K562 (cell line): ENCODE data around the gene RGL2. TPM values are rescaled to one million over a fixed set of nuclear protein-coding genes. Genes with fewer than 3 reads are reported as not detected.

Source experiments
- ATAC-seq: fragments of 200-7000 bp; cut with Tn5 transposase; 3 replicates; pipeline ENCODE4 v1.9.1; 2020; ENCODE audit warnings: moderate library complexity
- BruUV-seq: library from RNA; stranded (reverse); fragments of 400-500 nt; replicated peaks from 2 replicates; lab custom pipeline; 2021; lab: Mats Ljungman, UMichigan
- CTCF ChIA-PET: fragments of 300-600 bp; formaldehyde crosslinking; extraction: SDS; loops from one replicate; lab custom pipeline; 2021; ENCODE audit warnings: low intra/inter-chr PET ratio; lab: Yijun Ruan, JAX
- POLR2A ChIA-PET: fragments of 300-600, 350-650 bp; sonication (Branson Sonifier 250); formaldehyde crosslinking; extraction: SDS; loops from one replicate; lab custom pipeline; 2021; ENCODE audit warnings: antibody characterized with exemption, inconsistent platforms; lab: Yijun Ruan, JAX
- DNase-seq, 4 experiments: peaks; one replicate each; pipeline versions ENCODE4 v3.0.0 to v3.0.0-alpha.2; 2011 to 2018; ENCODE audit warnings: low spot score in 3 of 4, mixed read lengths in 3 of 4; ENCODE audit errors: extremely low read depth in 1 of 4
- FAIRE-seq: peaks from 2 replicates; lab custom pipeline; 2011; peaks lifted over from hg19 to GRCh38; lab: Jason Lieb, UNC
- H2AFZ ChIP-seq: 2 replicates; pipeline ENCODE4 v1.6.0; 2011; ENCODE audit warnings: low read depth, low read length, control low read depth, inconsistent platforms
- H3K27ac ChIP-seq: fragments of 200-600 bp; 3 replicates; pipeline ENCODE4 v1.8.0; 2011; ENCODE audit warnings: low read depth, mild to moderate bottlenecking, control low read depth, inconsistent platforms, low read length, moderate library complexity, mixed read lengths; ENCODE audit errors: extremely low read depth
- H3K27me3 ChIP-seq, 2 experiments: fragments of 300-600 bp in 1 of 2; 2 replicates in 1 of 2; 3 replicates in 1 of 2; pipeline versions ENCODE4 v1.6.0 to v1.8.0; 2011; ENCODE audit warnings: inconsistent platforms in 2 of 2, low read length in 2 of 2, mild to moderate bottlenecking in 1 of 2, mixed read lengths in 1 of 2, moderate library complexity in 1 of 2; ENCODE audit not compliant: control insufficient read depth in 2 of 2, insufficient read depth in 2 of 2
- H3K36me3 ChIP-seq: fragments of 300-600 bp; 3 replicates; pipeline ENCODE4 v1.8.0; 2011; ENCODE audit warnings: mild to moderate bottlenecking, low read length, inconsistent platforms; ENCODE audit not compliant: control insufficient read depth, insufficient read depth
- H3K4me1 ChIP-seq, 2 experiments: fragments of 200-600 bp in 1 of 2; replicated peaks in 1 of 2; 2 replicates in 1 of 2; 3 replicates in 1 of 2; pipeline versions ENCODE4 v1.5.1 to v1.8.0; 2011; ENCODE audit warnings: inconsistent platforms in 2 of 2, low read length in 2 of 2, mild to moderate bottlenecking in 1 of 2, mixed read lengths in 1 of 2, moderate library complexity in 1 of 2; ENCODE audit not compliant: control insufficient read depth in 2 of 2, insufficient read depth in 2 of 2
- H3K4me2 ChIP-seq: 2 replicates; pipeline ENCODE4 v1.6.1; 2011; ENCODE audit warnings: low read length, control low read depth, inconsistent platforms, mixed read lengths; ENCODE audit not compliant: insufficient read depth
- H3K4me3 ChIP-seq: fragments of 200-600 bp; sonication (generic), shearing (Covaris generic); 2 replicates; pipeline ENCODE4 v1.5.1; 2016; ENCODE audit warnings: control low read depth, inconsistent platforms
- H3K79me2 ChIP-seq: fragments of 200-600 bp; 3 replicates; pipeline ENCODE4 v1.8.0; 2011; ENCODE audit warnings: low read length, inconsistent platforms; ENCODE audit not compliant: control insufficient read depth, insufficient read depth
- H3K9ac ChIP-seq, 2 experiments: 2 replicates each; pipeline versions ENCODE4 v1.6.0 to v1.6.1; 2011; ENCODE audit warnings: low read depth in 2 of 2, low read length in 2 of 2, control low read depth in 1 of 2, inconsistent platforms in 1 of 2, mild to moderate bottlenecking in 1 of 2, mixed read lengths in 1 of 2; ENCODE audit not compliant: insufficient read depth in 1 of 2
- H3K9me1 ChIP-seq: one replicate; pipeline ENCODE4 v1.6.0; 2011; ENCODE audit warnings: inconsistent platforms, mild to moderate bottlenecking, low read length, moderate library complexity; ENCODE audit not compliant: control insufficient read depth, insufficient read depth
- H3K9me3 ChIP-seq: replicated peaks from 2 replicates; pipeline ENCODE4 v1.5.1; 2011; ENCODE audit warnings: low read depth, low read length, inconsistent platforms; ENCODE audit not compliant: control insufficient read depth, insufficient read depth
- H4K20me1 ChIP-seq: replicated peaks from 2 replicates; pipeline ENCODE4 v1.6.1; 2011; ENCODE audit warnings: low read length, inconsistent platforms, mixed read lengths; ENCODE audit not compliant: control insufficient read depth, insufficient read depth
- ATF7 ChIP-seq: fragments of 450-650 bp; IDR thresholded peaks from 2 replicates; pipeline ENCODE4 v1.7.1; 2014; ENCODE audit warnings: mild to moderate bottlenecking, moderate library complexity
- BCOR ChIP-seq: fragments of 450-650 bp; IDR thresholded peaks from 2 replicates; pipeline ENCODE4 v1.6.1; 2016
- BRF1 ChIP-seq: IDR thresholded peaks from 3 replicates; pipeline ENCODE4 v1.6.1; 2011; ENCODE audit warnings: borderline replicate concordance, mild to moderate bottlenecking; ENCODE audit not compliant: insufficient read length; ENCODE audit errors: extremely low read depth
- KDM1A ChIP-seq, 2 experiments: fragments of 450-650 bp; IDR thresholded peaks; 2 replicates each; pipeline ENCODE4 v1.6.1; 2016; ENCODE audit warnings: mild to moderate bottlenecking in 2 of 2
- POLR2G ChIP-seq: fragments of 200-400 bp; formaldehyde crosslinking; IDR thresholded peaks from 2 replicates; pipeline ENCODE4 v1.6.1; 2017; ENCODE audit warnings: low read depth, mild to moderate bottlenecking, antibody characterized with exemption, low read length, moderate library complexity
- RBFOX2 ChIP-seq: fragments of 200-400 bp; formaldehyde crosslinking; IDR thresholded peaks from 2 replicates; pipeline ENCODE4 v1.6.1; 2017; ENCODE audit warnings: low read depth, mild to moderate bottlenecking, low read length, moderate library complexity
- RBM25 ChIP-seq: fragments of 200-400 bp; formaldehyde crosslinking; IDR thresholded peaks from 2 replicates; pipeline ENCODE4 v1.6.1; 2018; ENCODE audit warnings: low read length, low read depth, moderate library complexity; ENCODE audit not compliant: severe bottlenecking
- ZFP36 ChIP-seq: fragments of 150-350 bp; IDR thresholded peaks from 2 replicates; pipeline ENCODE4 v1.6.1; 2018; ENCODE audit warnings: low read length, low read depth; ENCODE audit not compliant: partially characterized antibody
- WGBS: fragments of 100-300 bp; shearing (Covaris generic); methylation state at CpG from one replicate; pipeline ENCODE4 v1.1.6; 2016; ENCODE audit warnings: low coverage, mixed read lengths; ENCODE audit not compliant: insufficient coverage; ENCODE audit errors: missing lambda C conversion rate; 5-methylcytosine and 5-hydroxymethylcytosine counted together
- in situ Hi-C: fragments of 300-500 bp; cut with MboI; formaldehyde crosslinking; loops from 4 replicates; pipeline ENCODE4 v1.15.0; 2018; ENCODE audit warnings: inconsistent platforms, mixed read lengths
- intact Hi-C: fragments of 100-400 bp; cut with micrococcal nuclease; formaldehyde crosslinking; loops from 2 replicates; pipeline ENCODE4 v1.14.2; 2022
- polyA plus RNA-seq, 8 experiments: library from polyadenylated mRNA; depleted of rRNA in 4 of 8; stranded (reverse) in 5 of 8; unstranded in 3 of 8; fragments of >200 nt; fragmentation: Nextera tagmentation in 2 of 8; fragmentation: Illumina TruSeq in 1 of 8; extraction: Ambion mirVana in 2 of 8; extraction: Trizol in 1 of 8; gene quantifications; 2 replicates each; pipeline versions ENCODE4 v1.2.1 to v1.2.3, GENCODE V29; 2011 to 2014; ENCODE audit warnings: inconsistent platforms in 1 of 8, missing spikeins in 1 of 8
- total RNA-seq, 7 experiments: library from RNA; depleted of rRNA in 6 of 7; stranded (reverse); fragments of >200 nt in 6 of 7; fragmentation: Illumina TruSeq in 2 of 7; extraction: Trizol in 2 of 7; gene quantifications; 2 replicates each; pipeline versions ENCODE4 v1.2.1 to v1.2.3, GENCODE V29; 2011 to 2021; ENCODE audit warnings: low replicate concordance in 1 of 7
- TF ChIP-seq, protein P1 (sequence below), 2 experiments: fragments of 450-650 bp in 1 of 2; sonication (generic) in 1 of 2; formaldehyde crosslinking in 1 of 2; IDR thresholded peaks in 1 of 2; conservative IDR thresholded peaks in 1 of 2; 2 replicates each; pipeline versions ENCODE4 v1.6.1 to v1.8.1; 2016 to 2023; ENCODE audit warnings: mild to moderate bottlenecking in 2 of 2, moderate library complexity in 2 of 2, inconsistent platforms in 1 of 2, missing genetic modification reagents in 1 of 2
- TF ChIP-seq, protein P2 (sequence below): sonication (generic); formaldehyde crosslinking; IDR thresholded peaks from 2 replicates; pipeline ENCODE4 v1.8.1; 2023; ENCODE audit warnings: mild to moderate bottlenecking, missing genetic modification reagents
- TF ChIP-seq, protein P3 (sequence below), 3 experiments: fragments of 200-800 bp in 1 of 3; sonication (Bioruptor generic) in 1 of 3; sonication (generic) in 1 of 3; formaldehyde crosslinking in 1 of 3; IDR thresholded peaks; 2 replicates each; pipeline versions ENCODE4 v1.6.1 to v1.8.0; 2016 to 2022; ENCODE audit warnings: mild to moderate bottlenecking in 2 of 3, missing compliant biosample characterization in 2 of 3, missing genetic modification characterization in 2 of 3, missing genetic modification reagents in 1 of 3

RGL2 gene
- total and polyA plus RNA-seq, 9 of the 15 experiments (the other 6 are each of a cell fraction or from before 2014, with no cell fraction given), result 1.8 to 57.1 (median 19.5) TPM

DNA sequence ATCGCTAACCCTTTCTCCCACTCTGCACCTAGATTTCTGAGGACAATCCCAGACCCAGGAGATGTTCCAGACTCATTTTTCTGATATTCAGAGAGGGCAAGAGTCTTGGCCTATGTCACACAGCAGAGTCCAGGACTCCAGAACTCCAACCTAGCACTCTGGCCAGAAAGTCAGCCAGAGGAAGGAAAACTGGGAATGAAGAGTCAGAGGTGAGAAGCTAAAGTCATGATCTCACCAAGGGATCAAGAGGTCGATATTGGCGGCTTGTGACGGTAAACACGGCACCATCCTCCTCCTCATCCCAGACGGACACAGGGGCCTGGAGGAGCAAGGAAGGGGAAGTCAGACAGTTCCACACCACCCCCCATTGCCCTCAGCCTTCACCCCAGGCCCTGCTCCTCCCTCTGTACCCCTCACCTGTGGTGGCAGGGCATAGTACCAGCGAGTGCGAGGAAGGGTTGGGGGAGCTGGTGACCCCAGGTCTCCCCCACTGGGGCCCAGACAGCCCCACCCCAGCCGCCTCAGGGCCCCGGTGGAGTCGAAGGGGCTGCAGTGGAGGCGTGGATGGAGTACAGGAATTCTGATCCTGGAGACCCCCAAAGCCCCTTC lies 1.8 kb downstream of the RGL2 start:
- CTCF ChIA-PET, result no interaction called here
- no TSS peak for BruUV-seq
- peaks cover 45% of the 10 kb centered on the region for H3K79me2 ChIP-seq
- DNase-seq (no peak), FAIRE-seq (no peak)
- peak overlapping the region; percentile 22; the same call in 1 of the 2 replicates for H2AFZ ChIP-seq
- WGBS, result 81% methylated on average over 11 of the region's 12 CpGs
- peaks cover 6% of the 10 kb centered on the region for H3K9me1 ChIP-seq
- TF ChIP-seq KDM1A (IDR thresholded peaks at IDR 0.05), result 0 out of 4 replicates have a peak, but pooled peaks of 1 of the 2 experiments have one; percentile 37
- TF ChIP-seq RBM25, result peak; percentile 91
- TF ChIP-seq, protein P1, sequence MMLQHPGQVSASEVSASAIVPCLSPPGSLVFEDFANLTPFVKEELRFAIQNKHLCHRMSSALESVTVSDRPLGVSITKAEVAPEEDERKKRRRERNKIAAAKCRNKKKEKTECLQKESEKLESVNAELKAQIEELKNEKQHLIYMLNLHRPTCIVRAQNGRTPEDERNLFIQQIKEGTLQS (IDR thresholded peaks at IDR 0.05), result no peak
- TF ChIP-seq, protein P1 (CRISPR knock-in tag; conservative IDR thresholded peaks at IDR 0.05), result no peak
- TF ChIP-seq BRF1, result no peak
- TF ChIP-seq RBFOX2, result peak; percentile 60
- peak; percentile 89 for TF ChIP-seq BCOR
- TF ChIP-seq, protein P2, sequence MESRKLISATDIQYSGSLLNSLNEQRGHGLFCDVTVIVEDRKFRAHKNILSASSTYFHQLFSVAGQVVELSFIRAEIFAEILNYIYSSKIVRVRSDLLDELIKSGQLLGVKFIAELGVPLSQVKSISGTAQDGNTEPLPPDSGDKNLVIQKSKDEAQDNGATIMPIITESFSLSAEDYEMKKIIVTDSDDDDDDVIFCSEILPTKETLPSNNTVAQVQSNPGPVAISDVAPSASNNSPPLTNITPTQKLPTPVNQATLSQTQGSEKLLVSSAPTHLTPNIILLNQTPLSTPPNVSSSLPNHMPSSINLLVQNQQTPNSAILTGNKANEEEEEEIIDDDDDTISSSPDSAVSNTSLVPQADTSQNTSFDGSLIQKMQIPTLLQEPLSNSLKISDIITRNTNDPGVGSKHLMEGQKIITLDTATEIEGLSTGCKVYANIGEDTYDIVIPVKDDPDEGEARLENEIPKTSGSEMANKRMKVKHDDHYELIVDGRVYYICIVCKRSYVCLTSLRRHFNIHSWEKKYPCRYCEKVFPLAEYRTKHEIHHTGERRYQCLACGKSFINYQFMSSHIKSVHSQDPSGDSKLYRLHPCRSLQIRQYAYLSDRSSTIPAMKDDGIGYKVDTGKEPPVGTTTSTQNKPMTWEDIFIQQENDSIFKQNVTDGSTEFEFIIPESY (CRISPR knock-in tag), result peak; percentile 80
- TF ChIP-seq, protein P3, sequence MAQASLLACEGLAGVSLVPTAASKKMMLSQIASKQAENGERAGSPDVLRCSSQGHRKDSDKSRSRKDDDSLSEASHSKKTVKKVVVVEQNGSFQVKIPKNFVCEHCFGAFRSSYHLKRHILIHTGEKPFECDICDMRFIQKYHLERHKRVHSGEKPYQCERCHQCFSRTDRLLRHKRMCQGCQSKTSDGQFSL (CRISPR knock-in tag; IDR thresholded peaks at IDR 0.05), result 0 out of 2 replicates have a peak, but pooled peaks have one; percentile 38
- TF ChIP-seq, protein P3 (tag; IDR thresholded peaks at IDR 0.05), result no peak
- peak; percentile 68 for TF ChIP-seq ZFP36
- peak; percentile 52 for TF ChIP-seq POLR2G
- no peak for TF ChIP-seq ATF7
- TF ChIP-seq, all 486 proteins: peak for 8
- H4K20me1 ChIP-seq, result 0 out of 2 replicates have a peak, but pooled peaks cover 3% of the 10 kb centered on the region
- H3K9me3 ChIP-seq, result no peaks in the 10 kb centered on the region
- in situ Hi-C loops (no loop called here), intact Hi-C loops (loop anchor here (5.0 kb wide), 3 partner anchors 95 to 130 kb away; partner anchors contain the start of genes KIFC1 and PHF1)
- H3K27ac ChIP-seq, result peak overlapping the region; percentile 94; the same call in 2 of the 3 replicates
- H3K9ac ChIP-seq, result peak overlapping the region; percentile 89 to 94; a peak in 3 of 4 replicates
- no peaks in the 10 kb centered on the region for H3K27me3 ChIP-seq
- H3K4me2 ChIP-seq, result peak overlapping the region; percentile 79
- H3K4me3 ChIP-seq, result peak overlapping the region; percentile 64
- POLR2A ChIA-PET, result interaction anchor here (0.6 to 1.6 kb wide), 7 partner anchors 8 to 355 kb away, joined by 3 to 11 read pairs (median 3); partner anchors contain the start of genes B3GALT4, PFDN6 and WDR46
- peaks cover 11 to 45% of the 10 kb centered on the region in 2 experiments for H3K4me1 ChIP-seq
- ATAC-seq, result no peak
- H3K36me3 ChIP-seq, result peaks cover 59% of the 10 kb centered on the region
